ENCODE measurements around the gene DAPP1.
"Not testable (repeated sequence)": the region's sequence is repeated elsewhere in the genome, so short reads cannot be mapped to it uniquely, and the experiment has no call there.

The DAPP1 gene

GRCh38 chr4:99825272-99825671 lies 8.6 kb downstream of the DAPP1 start:
- H3K27ac ChIP-seq: no peak overlapping the region
- TF ChIP-seq CTCF (conservative IDR thresholded peaks at IDR 0.05): no peak

GRCh38 chr4:99826016-99826415 lies 9.4 kb downstream of the DAPP1 start:
- H3K27ac ChIP-seq: no peak overlapping the region
- no peak for TF ChIP-seq CTCF (conservative IDR thresholded peaks at IDR 0.05)
- TF ChIP-seq ZFX (IDR thresholded peaks at IDR 0.05): no peak

- TF ChIP-seq CTCF (conservative IDR thresholded peaks at IDR 0.05) (no peak), ZFX (IDR thresholded peaks at IDR 0.05) (no peak)
- no peak overlapping the region for H3K27ac ChIP-seq
Observed at GRCh38 chr4:99827454-99827853, 10.8 kb downstream of the DAPP1 start.

GRCh38 chr4:99827857-99828256 lies 11.2 kb downstream of the DAPP1 start:
- TF ChIP-seq ZFX (IDR thresholded peaks at IDR 0.05) (no peak), CTCF (conservative IDR thresholded peaks at IDR 0.05) (no peak)
- no peak overlapping the region for H3K27ac ChIP-seq

GRCh38 chr4:99828477-99828876 lies 11.8 kb downstream of the DAPP1 start:
- H3K27ac ChIP-seq: no peak overlapping the region
- TF ChIP-seq CTCF (conservative IDR thresholded peaks at IDR 0.05) (no peak), ZFX (IDR thresholded peaks at IDR 0.05) (no peak)

GRCh38 chr4:99830051-99830450 lies 13.4 kb downstream of the DAPP1 start:
- not testable (repeated sequence) for H3K27ac ChIP-seq

- no peak overlapping the region for H3K27ac ChIP-seq
- no peak for TF ChIP-seq ZFX (IDR thresholded peaks at IDR 0.05)
- TF ChIP-seq CTCF (conservative IDR thresholded peaks at IDR 0.05): no peak
Observed at GRCh38 chr4:99832321-99832720, 15.7 kb downstream of the DAPP1 start.

GRCh38 chr4:99832758-99833157 lies 16.1 kb downstream of the DAPP1 start:
- TF ChIP-seq ZFX (IDR thresholded peaks at IDR 0.05) (no peak), CTCF (conservative IDR thresholded peaks at IDR 0.05) (no peak)
- no peak overlapping the region for H3K27ac ChIP-seq
